ENCODE data around the gene ARID2. TPM values are rescaled to one million over a fixed set of nuclear protein-coding genes. Genes with fewer than 3 reads are reported as not detected.
A peak's percentile ranks its signal among the peaks of the same experiment; 100 is the strongest.

Gene ARID2
- total RNA-seq, 1 donor from 2014 or later = 15.7 TPM

GRCh38 chr12:45768194-45768593 lies 38.7 kb downstream of the ARID2 start:
- Histone ChIP-seq H3K27ac (replicated peaks) (no peak overlapping the region), H3K4me1 (peaks cover 28% of the 10 kb centered on the region), H3K36me3 (no peaks in the 10 kb centered on the region), H3K27me3 (ENCODE audit: low read depth) (no peaks in the 10 kb centered on the region), H3K9me3 (replicated peaks) (peaks cover 15% of the 10 kb centered on the region), H3K4me3 (no peak overlapping the region)
- TF ChIP-seq CTCF (IDR thresholded peaks at IDR 0.05; ENCODE audit: borderline replicate concordance) = no peak
- no peak for DNase-seq
- intact Hi-C loops (cut with micrococcal nuclease) = no loop called here

GRCh38 chr12:45773747-45774146 lies 44.2 kb downstream of the ARID2 start:
- H3K4me1 ChIP-seq = peaks cover 50% of the 10 kb centered on the region
- no peak for DNase-seq
- no peaks in the 10 kb centered on the region for H3K27me3 ChIP-seq (ENCODE audit: low read depth)
- no peak overlapping the region for H3K27ac ChIP-seq (replicated peaks)
- H3K4me3 ChIP-seq = no peak overlapping the region
- no peak for TF ChIP-seq CTCF (IDR thresholded peaks at IDR 0.05; ENCODE audit: borderline replicate concordance)
- no peaks in the 10 kb centered on the region for H3K36me3 ChIP-seq
- intact Hi-C loops (cut with micrococcal nuclease) = no loop called here
- peaks cover 15% of the 10 kb centered on the region for H3K9me3 ChIP-seq (replicated peaks)

GRCh38 chr12:45774508-45775162 lies 45.1 kb downstream of the ARID2 start:
- Histone ChIP-seq H3K9me3 (replicated peaks) (peaks cover 7% of the 10 kb centered on the region), H3K27ac (replicated peaks) (peak overlapping the region; percentile 42), H3K4me1 (peaks cover 50% of the 10 kb centered on the region), H3K36me3 (no peaks in the 10 kb centered on the region), H3K4me3 (no peak overlapping the region), H3K27me3 (ENCODE audit: low read depth) (no peaks in the 10 kb centered on the region)
- intact Hi-C loops (cut with micrococcal nuclease) = no loop called here
- no peak for DNase-seq
- TF ChIP-seq CTCF (IDR thresholded peaks at IDR 0.05; ENCODE audit: borderline replicate concordance) = no peak

GRCh38 chr12:45775465-45775864 lies 46.0 kb downstream of the ARID2 start:
- Histone ChIP-seq H3K27me3 (ENCODE audit: low read depth) (no peaks in the 10 kb centered on the region), H3K27ac (replicated peaks) (peak overlapping the region; percentile 42), H3K9me3 (replicated peaks) (no peaks in the 10 kb centered on the region), H3K4me3 (no peak overlapping the region), H3K4me1 (peaks cover 50% of the 10 kb centered on the region), H3K36me3 (no peaks in the 10 kb centered on the region)
- no peak for DNase-seq
- intact Hi-C loops (cut with micrococcal nuclease) = no loop called here
- TF ChIP-seq CTCF (IDR thresholded peaks at IDR 0.05; ENCODE audit: borderline replicate concordance) = no peak

- no peaks in the 10 kb centered on the region for H3K27me3 ChIP-seq (ENCODE audit: low read depth)
- TF ChIP-seq CTCF (IDR thresholded peaks at IDR 0.05; ENCODE audit: borderline replicate concordance) = no peak
- H3K27ac ChIP-seq (replicated peaks) = peak overlapping the region; percentile 42
- H3K9me3 ChIP-seq (replicated peaks) = no peaks in the 10 kb centered on the region
- H3K4me3 ChIP-seq = no peak overlapping the region
- H3K4me1 ChIP-seq = peaks cover 50% of the 10 kb centered on the region
- no peak for DNase-seq
- intact Hi-C loops (cut with micrococcal nuclease) = no loop called here
- no peaks in the 10 kb centered on the region for H3K36me3 ChIP-seq
Measured at GRCh38 chr12:45775964-45776363, 46.5 kb downstream of the ARID2 start.
